ENCODE data around the gene AUTS2. TPM values are rescaled to one million over a fixed set of nuclear protein-coding genes. Genes with fewer than 3 reads are reported as not detected.

Gene AUTS2
- total RNA-seq, 3 donors from 2014 or later: 31.5 to 94.3 (median 81.3) TPM

GRCh38 chr7:70312336-70312735 is 714.1 kb downstream of the AUTS2 start:
- H3K36me3 ChIP-seq: no peaks in the 10 kb centered on the region
- no peak overlapping the region for H3K4me3 ChIP-seq
- intact Hi-C loops (cut with DNase I; ENCODE audit: low total_unique reads): no loop called here
- DNase-seq (ENCODE audit: low spot score in 2 of 2): no peak
- TF ChIP-seq POLR2A (IDR thresholded peaks at IDR 0.05): no peak
- TF ChIP-seq CTCF (IDR thresholded peaks at IDR 0.05): no peak
- TF ChIP-seq POLR2AphosphoS5 (IDR thresholded peaks at IDR 0.05): no peak
- H3K4me1 ChIP-seq: no peaks in the 10 kb centered on the region
- no peaks in the 10 kb centered on the region for H3K27me3 ChIP-seq
- no peak overlapping the region for H3K27ac ChIP-seq
- no peaks in the 10 kb centered on the region for H3K9me3 ChIP-seq

GRCh38 chr7:70313271-70313670 is 715.0 kb downstream of the AUTS2 start:
- Histone ChIP-seq H3K4me3 (no peak overlapping the region), H3K9me3 (no peaks in the 10 kb centered on the region), H3K4me1 (no peaks in the 10 kb centered on the region), H3K36me3 (no peaks in the 10 kb centered on the region), H3K27ac (no peak overlapping the region), H3K27me3 (no peaks in the 10 kb centered on the region)
- no peak for DNase-seq (ENCODE audit: low spot score in 2 of 2)
- TF ChIP-seq POLR2A (IDR thresholded peaks at IDR 0.05): no peak
- TF ChIP-seq POLR2AphosphoS5 (IDR thresholded peaks at IDR 0.05): no peak
- no peak for TF ChIP-seq CTCF (IDR thresholded peaks at IDR 0.05)
- intact Hi-C loops (cut with DNase I; ENCODE audit: low total_unique reads): no loop called here

- no peaks in the 10 kb centered on the region for H3K27me3 ChIP-seq
- no peak for TF ChIP-seq CTCF (IDR thresholded peaks at IDR 0.05)
- no peak for TF ChIP-seq POLR2AphosphoS5 (IDR thresholded peaks at IDR 0.05)
- TF ChIP-seq POLR2A (IDR thresholded peaks at IDR 0.05): no peak
- no peaks in the 10 kb centered on the region for H3K9me3 ChIP-seq
- no peak for DNase-seq (ENCODE audit: low spot score in 2 of 2)
- H3K27ac ChIP-seq: no peak overlapping the region
- H3K4me3 ChIP-seq: no peak overlapping the region
- intact Hi-C loops (cut with DNase I; ENCODE audit: low total_unique reads): no loop called here
- H3K36me3 ChIP-seq: no peaks in the 10 kb centered on the region
- no peaks in the 10 kb centered on the region for H3K4me1 ChIP-seq
These were observed 715.4 kb downstream of the AUTS2 start for GRCh38 chr7:70313687-70314086.

GRCh38 chr7:70314221-70314620 is 715.9 kb downstream of the AUTS2 start:
- intact Hi-C loops (cut with DNase I; ENCODE audit: low total_unique reads): no loop called here
- no peaks in the 10 kb centered on the region for H3K4me1 ChIP-seq
- no peak for DNase-seq (ENCODE audit: low spot score in 2 of 2)
- no peak overlapping the region for H3K4me3 ChIP-seq
- H3K36me3 ChIP-seq: no peaks in the 10 kb centered on the region
- H3K27me3 ChIP-seq: no peaks in the 10 kb centered on the region
- no peak overlapping the region for H3K27ac ChIP-seq
- TF ChIP-seq POLR2AphosphoS5 (IDR thresholded peaks at IDR 0.05): no peak
- no peaks in the 10 kb centered on the region for H3K9me3 ChIP-seq

GRCh38 chr7:70316745-70317144 is 718.5 kb downstream of the AUTS2 start:
- no peaks in the 10 kb centered on the region for H3K36me3 ChIP-seq
- no peak overlapping the region for H3K4me3 ChIP-seq
- no peak for DNase-seq (ENCODE audit: low spot score in 2 of 2)
- H3K4me1 ChIP-seq: no peaks in the 10 kb centered on the region
- TF ChIP-seq CTCF (IDR thresholded peaks at IDR 0.05) (no peak), POLR2A (IDR thresholded peaks at IDR 0.05) (no peak), POLR2AphosphoS5 (IDR thresholded peaks at IDR 0.05) (no peak)
- intact Hi-C loops (cut with DNase I; ENCODE audit: low total_unique reads): no loop called here
- peak overlapping the region in 1 of 2 donors; percentile 45 for H3K27ac ChIP-seq
- no peaks in the 10 kb centered on the region for H3K9me3 ChIP-seq
- H3K27me3 ChIP-seq: no peaks in the 10 kb centered on the region

- H3K27ac ChIP-seq: peak overlapping the region in 1 of 2 donors; percentile 64
- TF ChIP-seq CTCF (IDR thresholded peaks at IDR 0.05) (no peak), POLR2AphosphoS5 (IDR thresholded peaks at IDR 0.05) (no peak), POLR2A (IDR thresholded peaks at IDR 0.05) (no peak)
- no peak for DNase-seq (ENCODE audit: low spot score in 2 of 2)
These were observed 719.1 kb downstream of the AUTS2 start for GRCh38 chr7:70317356-70317755.

More at GRCh38 chr7:70317356-70317755, 719.1 kb downstream of the AUTS2 start:
- Histone ChIP-seq H3K4me1 (no peaks in the 10 kb centered on the region), H3K9me3 (no peaks in the 10 kb centered on the region), H3K36me3 (no peaks in the 10 kb centered on the region), H3K4me3 (no peak overlapping the region), H3K27me3 (no peaks in the 10 kb centered on the region)
- intact Hi-C loops (cut with DNase I; ENCODE audit: low total_unique reads): no loop called here

Measured in breast epithelium (tissue), 4 donors.